ENCODE results near the gene MUSTN1. TPM values are rescaled to one million over a fixed set of nuclear protein-coding genes. Genes with fewer than 3 reads are reported as not detected.

MUSTN1 gene
- total RNA-seq, 1 donor, result 2.1 TPM

- no peaks in the 10 kb centered on the region for H3K4me1 ChIP-seq (ENCODE audit: insufficient read depth, low read length)
- no peaks in the 10 kb centered on the region for H3K9me3 ChIP-seq (ENCODE audit: low read depth, low read length)
- H3K4me3 ChIP-seq (ENCODE audit: low read length), result no peak overlapping the region
- H3K27me3 ChIP-seq (ENCODE audit: insufficient read depth, low read length), result no peaks in the 10 kb centered on the region
Observed at GRCh38 chr3:52865994-52866393, 31.2 kb upstream of the MUSTN1 start.

GRCh38 chr3:52860424-52860768, 25.6 kb upstream of the MUSTN1 start:
- no peaks in the 10 kb centered on the region for H3K27me3 ChIP-seq (ENCODE audit: insufficient read depth, low read length)
- no peak overlapping the region for H3K4me3 ChIP-seq (ENCODE audit: low read length)
- no peaks in the 10 kb centered on the region for H3K9me3 ChIP-seq (ENCODE audit: low read depth, low read length)
- no peaks in the 10 kb centered on the region for H3K4me1 ChIP-seq (ENCODE audit: insufficient read depth, low read length)

DNA sequence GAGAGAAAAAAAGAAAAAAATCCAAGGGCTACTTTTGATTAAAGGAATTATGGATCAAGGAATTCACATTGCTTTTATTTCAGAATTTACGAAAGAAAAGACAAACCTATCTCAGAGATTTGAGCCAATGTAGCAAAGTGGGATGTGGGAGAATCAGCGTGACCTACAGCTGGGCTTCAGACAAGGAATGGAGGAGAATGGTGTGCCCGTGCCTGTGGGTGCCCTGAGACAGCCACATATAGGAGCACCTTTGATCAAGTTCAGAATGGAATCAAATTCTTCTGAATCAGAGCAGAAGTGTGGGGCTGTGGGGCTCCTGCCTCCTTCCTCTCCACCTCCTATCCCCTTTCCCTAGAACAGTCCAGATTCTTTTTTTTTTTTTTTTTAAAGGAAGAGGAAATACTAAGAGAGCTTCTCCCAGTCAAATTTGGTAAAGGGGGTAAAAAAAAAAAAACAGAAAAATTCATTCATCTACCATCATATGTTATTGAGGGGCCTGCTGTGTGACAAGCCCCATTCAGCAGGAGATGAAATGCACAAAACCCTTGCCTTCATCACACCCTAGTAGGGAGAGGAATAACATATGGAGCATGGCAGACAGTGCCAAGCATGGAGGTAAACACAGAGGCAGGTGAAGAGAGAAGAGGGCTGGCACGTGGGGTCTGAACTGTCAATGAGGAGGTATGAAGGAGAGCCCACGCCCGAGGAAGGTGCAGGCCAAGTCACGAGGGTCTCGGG, 25.0 kb upstream of the MUSTN1 start:
- H3K9me3 ChIP-seq (ENCODE audit: low read depth, low read length), result no peaks in the 10 kb centered on the region
- H3K4me1 ChIP-seq (ENCODE audit: insufficient read depth, low read length), result no peaks in the 10 kb centered on the region
- H3K4me3 ChIP-seq (ENCODE audit: low read length), result no peak overlapping the region
- H3K27me3 ChIP-seq (ENCODE audit: insufficient read depth, low read length), result no peaks in the 10 kb centered on the region

- H3K27me3 ChIP-seq (ENCODE audit: insufficient read depth, low read length), result no peaks in the 10 kb centered on the region
- no peaks in the 10 kb centered on the region for H3K4me1 ChIP-seq (ENCODE audit: insufficient read depth, low read length)
- no peak overlapping the region for H3K4me3 ChIP-seq (ENCODE audit: low read length)
- no peaks in the 10 kb centered on the region for H3K9me3 ChIP-seq (ENCODE audit: low read depth, low read length)
Observed at GRCh38 chr3:52857864-52858263, 23.0 kb upstream of the MUSTN1 start.

- Histone ChIP-seq H3K9me3 (ENCODE audit: low read depth, low read length) (no peaks in the 10 kb centered on the region), H3K27me3 (ENCODE audit: insufficient read depth, low read length) (no peaks in the 10 kb centered on the region), H3K4me3 (ENCODE audit: low read length) (no peak overlapping the region), H3K4me1 (ENCODE audit: insufficient read depth, low read length) (no peaks in the 10 kb centered on the region)
Observed at GRCh38 chr3:52857133-52857532, 22.3 kb upstream of the MUSTN1 start.

DNA sequence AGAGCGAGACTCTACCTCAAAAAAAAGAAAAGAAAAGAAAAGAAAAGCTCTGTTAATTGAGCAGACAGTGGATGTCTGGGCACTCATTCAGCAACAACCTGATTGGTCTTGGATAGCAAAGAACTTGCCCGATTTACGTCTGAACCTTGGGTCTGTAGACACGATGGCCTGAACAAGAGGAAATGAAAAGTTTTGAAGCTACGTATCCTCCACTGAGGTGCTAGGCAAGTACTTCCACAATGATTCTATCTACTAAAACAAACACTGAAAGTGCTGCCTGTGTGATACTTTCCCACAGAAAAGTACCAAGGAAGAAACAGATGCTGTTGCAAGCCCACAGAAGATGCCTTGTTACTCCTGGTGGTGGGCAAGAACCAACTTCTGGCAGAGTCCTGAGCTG, 21.8 kb upstream of the MUSTN1 start:
- no peaks in the 10 kb centered on the region for H3K9me3 ChIP-seq (ENCODE audit: low read depth, low read length)

GRCh38 chr3:52854013-52854412, 19.2 kb upstream of the MUSTN1 start:
- no peaks in the 10 kb centered on the region for H3K9me3 ChIP-seq (ENCODE audit: low read depth, low read length)
- no peaks in the 10 kb centered on the region for H3K4me1 ChIP-seq (ENCODE audit: insufficient read depth, low read length)
- H3K4me3 ChIP-seq (ENCODE audit: low read length), result no peak overlapping the region
- H3K27me3 ChIP-seq (ENCODE audit: insufficient read depth, low read length), result no peaks in the 10 kb centered on the region

More for the DNA sequence above, 21.8 kb upstream of the MUSTN1 start:
- H3K27me3 ChIP-seq (ENCODE audit: insufficient read depth, low read length), result no peaks in the 10 kb centered on the region
- H3K4me3 ChIP-seq (ENCODE audit: low read length), result no peak overlapping the region
- H3K4me1 ChIP-seq (ENCODE audit: insufficient read depth, low read length), result no peaks in the 10 kb centered on the region

DNA sequence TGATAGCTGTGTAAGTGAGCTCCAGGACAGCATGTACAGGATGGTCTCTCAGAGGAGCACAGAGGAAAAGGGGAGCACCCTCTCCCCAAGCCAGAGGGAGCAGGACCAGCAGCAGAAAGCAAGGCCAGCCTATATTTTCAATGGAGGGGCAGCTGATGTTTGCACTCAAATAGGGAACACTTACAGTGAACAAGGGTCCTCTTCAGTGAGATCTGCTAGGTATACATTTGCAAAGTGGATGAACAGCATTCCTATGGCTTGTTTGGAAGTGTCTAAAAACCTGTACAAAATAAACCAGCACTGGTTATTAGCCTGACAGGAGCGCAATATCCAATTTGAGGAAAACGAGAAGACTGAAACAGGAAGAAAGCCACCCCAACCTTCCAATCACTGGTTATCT, 17.6 kb upstream of the MUSTN1 start:
- H3K4me3 ChIP-seq (ENCODE audit: low read length), result no peak overlapping the region
- H3K4me1 ChIP-seq (ENCODE audit: insufficient read depth, low read length), result no peaks in the 10 kb centered on the region
- no peaks in the 10 kb centered on the region for H3K9me3 ChIP-seq (ENCODE audit: low read depth, low read length)
- no peaks in the 10 kb centered on the region for H3K27me3 ChIP-seq (ENCODE audit: insufficient read depth, low read length)

DNA sequence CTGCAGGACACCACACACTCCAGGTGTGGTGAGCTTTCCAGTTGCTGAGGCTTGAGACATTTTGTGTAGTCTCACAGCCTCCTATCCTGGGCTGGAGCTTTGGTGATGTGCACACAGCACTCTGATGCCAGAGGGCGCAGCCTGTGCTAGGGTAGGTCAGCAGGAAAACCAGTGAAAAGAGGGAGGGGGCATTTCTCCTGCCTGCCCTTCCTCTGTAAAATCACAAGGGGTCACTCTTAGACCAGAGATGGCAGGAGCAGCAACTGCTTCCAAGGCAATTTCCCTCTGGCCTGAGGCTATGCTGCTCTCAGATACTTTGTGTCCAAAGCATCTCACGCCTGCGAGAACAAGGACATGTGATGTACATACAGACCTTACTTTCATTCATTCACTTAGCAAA, 16.5 kb upstream of the MUSTN1 start:
- no peaks in the 10 kb centered on the region for H3K9me3 ChIP-seq (ENCODE audit: low read depth, low read length)
- H3K4me1 ChIP-seq (ENCODE audit: insufficient read depth, low read length), result no peaks in the 10 kb centered on the region
- H3K4me3 ChIP-seq (ENCODE audit: low read length), result no peak overlapping the region
- no peaks in the 10 kb centered on the region for H3K27me3 ChIP-seq (ENCODE audit: insufficient read depth, low read length)

- Histone ChIP-seq H3K9me3 (ENCODE audit: low read depth, low read length) (no peaks in the 10 kb centered on the region), H3K4me1 (ENCODE audit: insufficient read depth, low read length) (peaks cover 7% of the 10 kb centered on the region), H3K4me3 (ENCODE audit: low read length) (no peak overlapping the region), H3K27me3 (ENCODE audit: insufficient read depth, low read length) (no peaks in the 10 kb centered on the region)
Observed at GRCh38 chr3:52849656-52850055, 14.8 kb upstream of the MUSTN1 start.

DNA sequence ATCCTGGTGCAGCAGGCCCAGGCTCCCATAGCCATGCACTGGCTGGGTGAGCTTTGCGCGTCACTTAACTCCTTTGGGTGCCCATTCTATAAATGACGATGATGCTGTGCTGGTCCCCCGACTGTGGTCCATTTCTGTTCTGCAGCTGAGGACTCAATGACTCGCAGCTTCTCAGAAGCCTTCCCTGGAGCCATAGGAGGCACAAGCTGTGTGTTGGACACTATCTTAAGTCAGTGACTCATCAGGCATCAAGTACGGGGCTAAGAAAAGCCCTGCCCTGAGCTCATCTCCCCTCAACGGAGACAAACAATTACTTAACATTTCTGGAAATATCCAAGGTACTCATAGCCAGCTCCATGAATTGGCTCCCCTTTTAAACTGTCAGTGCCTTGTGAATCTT, 13.8 kb upstream of the MUSTN1 start:
- H3K4me3 ChIP-seq (ENCODE audit: low read length), result no peak overlapping the region
- no peaks in the 10 kb centered on the region for H3K27me3 ChIP-seq (ENCODE audit: insufficient read depth, low read length)
- peaks cover 18% of the 10 kb centered on the region for H3K4me1 ChIP-seq (ENCODE audit: insufficient read depth, low read length)
- no peaks in the 10 kb centered on the region for H3K9me3 ChIP-seq (ENCODE audit: low read depth, low read length)

GRCh38 chr3:52847726-52848125, 12.9 kb upstream of the MUSTN1 start:
- no peaks in the 10 kb centered on the region for H3K27me3 ChIP-seq (ENCODE audit: insufficient read depth, low read length)
- H3K4me1 ChIP-seq (ENCODE audit: insufficient read depth, low read length), result peaks cover 27% of the 10 kb centered on the region
- no peaks in the 10 kb centered on the region for H3K9me3 ChIP-seq (ENCODE audit: low read depth, low read length)
- H3K4me3 ChIP-seq (ENCODE audit: low read length), result no peak overlapping the region

GRCh38 chr3:52847241-52847640, 12.4 kb upstream of the MUSTN1 start:
- Histone ChIP-seq H3K4me1 (ENCODE audit: insufficient read depth, low read length) (peaks cover 31% of the 10 kb centered on the region), H3K27me3 (ENCODE audit: insufficient read depth, low read length) (no peaks in the 10 kb centered on the region), H3K4me3 (ENCODE audit: low read length) (no peak overlapping the region), H3K9me3 (ENCODE audit: low read depth, low read length) (no peaks in the 10 kb centered on the region)

DNA sequence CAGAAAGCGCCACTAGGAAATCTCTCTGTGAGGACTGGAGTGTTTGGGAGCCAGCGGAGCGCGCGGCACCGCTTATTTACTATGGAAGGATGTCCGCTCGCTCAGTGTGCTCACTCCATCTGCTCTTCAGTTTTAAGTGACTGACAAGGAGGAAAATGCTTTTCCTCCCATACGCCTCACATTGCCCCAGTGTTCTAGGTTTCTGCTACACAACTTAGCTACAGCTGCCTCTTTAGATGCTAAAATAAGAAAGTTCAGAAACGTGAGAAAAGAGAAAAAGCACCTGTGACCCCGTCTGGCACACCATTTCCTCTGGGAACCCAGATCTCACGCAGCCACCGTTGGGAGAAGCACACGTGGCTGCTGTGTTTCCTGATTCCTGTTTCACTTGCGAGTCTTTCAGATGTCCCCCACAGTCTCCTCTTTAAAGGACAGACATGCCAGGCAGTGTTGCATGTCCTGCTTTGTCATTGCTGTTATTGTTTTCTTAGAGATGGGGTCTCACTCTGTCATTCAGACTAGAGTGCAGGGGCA, 11.7 kb upstream of the MUSTN1 start:
- Histone ChIP-seq H3K4me3 (ENCODE audit: low read length) (no peak overlapping the region), H3K27me3 (ENCODE audit: insufficient read depth, low read length) (no peaks in the 10 kb centered on the region), H3K9me3 (ENCODE audit: low read depth, low read length) (no peaks in the 10 kb centered on the region), H3K4me1 (ENCODE audit: insufficient read depth, low read length) (peaks cover 33% of the 10 kb centered on the region)

DNA sequence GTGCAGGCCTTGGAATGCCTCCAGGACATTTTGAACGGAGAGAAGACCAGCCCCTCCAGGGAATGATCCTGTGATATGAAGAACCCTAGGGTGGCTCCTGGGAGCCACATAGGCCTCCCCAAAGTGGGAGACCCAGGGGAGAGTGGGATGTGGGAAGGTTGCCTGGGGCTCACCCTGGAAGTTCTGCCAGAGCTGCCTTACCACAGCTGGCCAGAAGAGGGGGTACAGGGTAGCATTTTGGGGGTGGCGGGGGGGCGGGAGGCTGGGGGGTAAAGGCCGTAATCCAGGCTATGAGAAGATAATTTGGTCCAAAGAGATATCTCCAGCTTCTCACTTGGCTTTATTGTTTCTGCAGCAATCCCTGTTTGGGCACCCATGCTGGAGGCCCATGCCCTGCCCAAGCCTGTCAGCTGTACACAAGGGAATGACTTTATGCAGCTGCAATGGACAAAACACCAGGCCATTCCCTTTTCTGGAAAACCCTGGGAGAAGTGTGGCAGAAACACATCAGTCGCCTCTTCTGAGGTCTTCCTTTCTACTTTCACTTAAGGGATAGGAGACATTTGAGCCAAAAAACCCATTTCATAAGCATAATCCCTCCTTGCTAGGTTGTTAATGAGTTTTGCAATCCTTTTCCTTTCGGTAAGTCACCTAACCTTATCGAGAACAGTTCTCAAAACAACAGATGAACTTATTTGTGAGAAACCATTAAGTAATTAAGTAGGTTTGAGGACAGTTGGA, 11.0 kb upstream of the MUSTN1 start:
- H3K9me3 ChIP-seq (ENCODE audit: low read depth, low read length), result no peaks in the 10 kb centered on the region
- H3K27me3 ChIP-seq (ENCODE audit: insufficient read depth, low read length), result no peaks in the 10 kb centered on the region
- peaks cover 33% of the 10 kb centered on the region for H3K4me1 ChIP-seq (ENCODE audit: insufficient read depth, low read length)
- H3K4me3 ChIP-seq (ENCODE audit: low read length), result no peak overlapping the region

GRCh38 chr3:52845157-52845556, 10.3 kb upstream of the MUSTN1 start:
- no peaks in the 10 kb centered on the region for H3K9me3 ChIP-seq (ENCODE audit: low read depth, low read length)
- no peak overlapping the region for H3K4me3 ChIP-seq (ENCODE audit: low read length)
- no peaks in the 10 kb centered on the region for H3K27me3 ChIP-seq (ENCODE audit: insufficient read depth, low read length)
- peaks cover 33% of the 10 kb centered on the region for H3K4me1 ChIP-seq (ENCODE audit: insufficient read depth, low read length)

Measured in mononuclear cell (primary cell).